MM.1S (cell line): ENCODE measurements around the gene COPB2.

ENCODE experiments used
- DNase-seq: peaks from one replicate; pipeline ENCODE4 v3.0.0-alpha.2; 2015
- H2AFZ ChIP-seq: fragments of 300-600 bp; sonication (generic); 2 replicates; pipeline ENCODE4 v1.6.0; 2016; ENCODE audit warnings: antibody characterized with exemption, low read length
- H3F3A ChIP-seq: fragments of 300-600 bp; sonication (generic); 2 replicates; pipeline ENCODE4 v1.6.1; 2016; ENCODE audit warnings: mild to moderate bottlenecking, antibody characterized with exemption, low read length, moderate library complexity, mixed read lengths; ENCODE audit not compliant: insufficient read depth
- H3K27ac ChIP-seq: fragments of 300-600 bp; sonication (generic); 2 replicates; pipeline ENCODE4 v1.5.1; 2016; ENCODE audit warnings: mild to moderate bottlenecking, low read length
- H3K27me3 ChIP-seq: fragments of 300-600 bp; sonication (generic); replicated peaks from 2 replicates; pipeline ENCODE4 v1.6.0; 2016; ENCODE audit warnings: low read length; ENCODE audit not compliant: insufficient read depth
- H3K36me3 ChIP-seq: fragments of 300-600 bp; sonication (generic); replicated peaks from 2 replicates; pipeline ENCODE4 v1.6.1; 2016; ENCODE audit warnings: mild to moderate bottlenecking, low read length, mixed read lengths; ENCODE audit not compliant: insufficient read depth
- H3K4me1 ChIP-seq: fragments of 300-600 bp; sonication (generic); 2 replicates; pipeline ENCODE4 v1.6.1; 2016; ENCODE audit warnings: low read length, mixed read lengths
- H3K4me2 ChIP-seq: fragments of 300-600 bp; sonication (generic); 2 replicates; pipeline ENCODE4 v1.6.0; 2016; ENCODE audit warnings: low read depth, low read length
- H3K4me3 ChIP-seq: fragments of 300-600 bp; sonication (generic); 2 replicates; pipeline ENCODE4 v1.5.1; 2016; ENCODE audit warnings: low read length, mixed read lengths
- H3K79me2 ChIP-seq: fragments of 300-600 bp; sonication (generic); 2 replicates; pipeline ENCODE4 v1.6.1; 2016; ENCODE audit warnings: mixed run types, low read length, mixed read lengths
- H3K9ac ChIP-seq: fragments of 300-600 bp; sonication (generic); 2 replicates; pipeline ENCODE4 v1.6.1; 2016; ENCODE audit warnings: low read length, mixed read lengths
- H3K9me2 ChIP-seq: fragments of 300-600 bp; sonication (generic); replicated peaks from 2 replicates; pipeline ENCODE4 v1.6.1; 2016; ENCODE audit warnings: mild to moderate bottlenecking, low read length, mixed read lengths; ENCODE audit not compliant: insufficient read depth
- H3K9me3 ChIP-seq: fragments of 300-600 bp; sonication (generic); replicated peaks from 2 replicates; pipeline ENCODE4 v1.6.1; 2016; ENCODE audit warnings: mild to moderate bottlenecking, low read length, mixed read lengths; ENCODE audit not compliant: insufficient read depth
- H4K20me1 ChIP-seq: fragments of 300-600 bp; sonication (generic); 2 replicates; pipeline ENCODE4 v1.6.1; 2016; ENCODE audit warnings: mild to moderate bottlenecking, low read length, moderate library complexity, mixed read lengths; ENCODE audit not compliant: insufficient read depth
- CTCF ChIP-seq: fragments of 300-600 bp; sonication (generic); IDR thresholded peaks from 2 replicates; pipeline ENCODE4 v1.5.1; 2016; ENCODE audit warnings: antibody characterized with exemption, low read length, mixed read lengths
- EZH2 ChIP-seq: fragments of 300-600 bp; sonication (generic); optimal IDR thresholded peaks from 2 replicates; pipeline ENCODE3; 2017; ENCODE audit warnings: low read depth, mild to moderate bottlenecking, antibody characterized with exemption, low read length, mixed read lengths
- EZH2phosphoT487 ChIP-seq: fragments of 300-600 bp; sonication (generic); IDR thresholded peaks from 2 replicates; pipeline ENCODE4 v1.6.1; 2018; ENCODE audit warnings: antibody characterized with exemption, low read length

Gene COPB2

DNA sequence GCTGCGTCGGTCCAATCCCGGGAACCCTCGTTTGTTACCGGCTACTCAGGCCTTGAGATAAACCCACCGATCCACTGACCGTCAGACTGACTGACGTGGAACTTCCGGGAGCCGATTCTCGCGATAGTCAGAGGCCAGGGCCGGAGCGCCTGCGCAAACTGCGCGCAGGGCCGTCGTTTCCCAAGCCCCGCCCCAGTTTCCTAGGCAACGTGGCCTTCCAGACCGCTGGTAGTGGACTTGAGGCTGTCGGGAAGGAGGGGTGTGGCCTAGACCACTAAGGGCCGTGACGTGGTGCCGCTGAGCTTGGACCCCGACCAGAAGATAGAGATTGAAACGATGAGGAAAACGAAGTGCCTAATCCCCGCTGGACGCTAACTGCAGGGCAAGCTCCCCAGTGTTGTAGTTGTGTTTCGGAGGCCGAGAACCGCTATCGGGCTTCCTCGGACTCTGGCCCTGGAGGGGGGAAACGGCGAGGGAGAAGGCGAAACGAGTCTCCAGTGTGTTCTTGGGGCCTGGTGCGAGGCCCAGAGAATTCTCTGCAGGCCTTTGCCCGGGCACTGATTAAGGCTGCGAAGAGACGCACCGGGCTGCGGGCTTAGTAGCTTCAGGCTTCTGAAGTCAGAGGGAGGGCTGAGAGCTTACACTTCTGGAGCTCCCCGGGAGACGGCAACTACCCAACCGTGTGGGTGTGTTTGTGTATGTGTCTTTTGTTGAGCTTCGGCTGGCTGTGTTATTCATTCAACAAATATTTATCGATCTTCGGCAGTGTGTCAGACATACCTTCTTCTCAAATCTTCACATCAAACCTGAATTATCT, at the start of gene COPB2:
Gene COPB2, minus strand, starts transcription at position 96 of the 817 bp plus-strand sequence. CDS start 97 bp downstream, outside the sequence.
- peak within 1 kb of the TSS; percentile 88 for H3K4me2 ChIP-seq
- no peaks in the 10 kb centered on the region for H3K27me3 ChIP-seq
- H3K79me2 ChIP-seq = peaks cover 61% of the 10 kb centered on the region
- peak within 1 kb of the TSS; percentile 87 for H3K4me3 ChIP-seq
- H3F3A ChIP-seq = peaks cover 9% of the 10 kb centered on the region
- peak within 1 kb of the TSS; percentile 95 for H3K9ac ChIP-seq
- H3K4me1 ChIP-seq = peaks cover 7% of the 10 kb centered on the region
- TF ChIP-seq EZH2 (no peak), CTCF (no peak), EZH2phosphoT487 (no peak)
- H3K9me3 ChIP-seq = no peaks in the 10 kb centered on the region
- H3K36me3 ChIP-seq = no peaks in the 10 kb centered on the region
- peak within 1 kb of the TSS; percentile 92 for H2AFZ ChIP-seq
- peak; percentile 99 for DNase-seq
- peak within 1 kb of the TSS; percentile 93 for H3K27ac ChIP-seq
- no peaks in the 10 kb centered on the region for H3K9me2 ChIP-seq
- 0 out of 2 replicates have a peak, but pooled peaks cover 9% of the 10 kb centered on the region for H4K20me1 ChIP-seq

- H3K4me1 ChIP-seq = no peaks in the 10 kb centered on the region
- no peak for TF ChIP-seq CTCF
- no peak for TF ChIP-seq EZH2
- TF ChIP-seq EZH2phosphoT487 = no peak
- DNase-seq = no peak
Observed at GRCh38 chr3:139434764-139435307, 45.4 kb upstream of the COPB2 start.

GRCh38 chr3:139434228-139434627, 44.8 kb upstream of the COPB2 start:
- H3K4me2 ChIP-seq = no peak overlapping the region
- no peak for DNase-seq

More at GRCh38 chr3:139434764-139435307, 45.4 kb upstream of the COPB2 start:
- H3K9ac ChIP-seq = no peak overlapping the region
- no peak overlapping the region for H3K27ac ChIP-seq
- H2AFZ ChIP-seq = no peak overlapping the region
- no peak overlapping the region for H3K4me3 ChIP-seq
- H3K27me3 ChIP-seq = no peaks in the 10 kb centered on the region
- H3F3A ChIP-seq = no peaks in the 10 kb centered on the region
- H3K9me2 ChIP-seq = no peaks in the 10 kb centered on the region
- no peaks in the 10 kb centered on the region for H3K36me3 ChIP-seq
- H4K20me1 ChIP-seq = no peaks in the 10 kb centered on the region
- H3K9me3 ChIP-seq = no peaks in the 10 kb centered on the region
- H3K79me2 ChIP-seq = no peaks in the 10 kb centered on the region
- no peak overlapping the region for H3K4me2 ChIP-seq

More at GRCh38 chr3:139434228-139434627, 44.8 kb upstream of the COPB2 start:
- H3K36me3 ChIP-seq = no peaks in the 10 kb centered on the region
- no peak overlapping the region for H3K4me3 ChIP-seq
- no peak overlapping the region for H3K27ac ChIP-seq
- H2AFZ ChIP-seq = no peak overlapping the region
- no peak overlapping the region for H3K9ac ChIP-seq
- no peaks in the 10 kb centered on the region for H3K27me3 ChIP-seq
- H3K9me3 ChIP-seq = no peaks in the 10 kb centered on the region
- no peaks in the 10 kb centered on the region for H4K20me1 ChIP-seq
- no peaks in the 10 kb centered on the region for H3K9me2 ChIP-seq
- H3K4me1 ChIP-seq = no peaks in the 10 kb centered on the region
- no peaks in the 10 kb centered on the region for H3F3A ChIP-seq
- H3K79me2 ChIP-seq = no peaks in the 10 kb centered on the region
- TF ChIP-seq CTCF = no peak
- no peak for TF ChIP-seq EZH2
- no peak for TF ChIP-seq EZH2phosphoT487
